Endometrial microvascular endothelial cells (primary cell): Measurements from ENCODE around the gene TAMALIN. TPM values are rescaled to one million over a fixed set of nuclear protein-coding genes. Genes with fewer than 3 reads are reported as not detected.
"Not testable (repeated sequence)": the region's sequence is repeated elsewhere in the genome, so short reads cannot be mapped to it uniquely, and the experiment has no call there.

Source experiments
- in situ Hi-C: cut with HindIII; loops from 2 replicates; pipeline ENCODE4 v1.10.0; 2017; ENCODE audit warnings: low sequenced_read_pairs, low pct_unique_long_range_greater_than_20kb; ENCODE audit errors: inconsistent ontology term
- total RNA-seq: library from RNA; depleted of rRNA; stranded (reverse); fragments of >200 nt; gene quantifications from one replicate; pipeline ENCODE4 v1.2.3, GENCODE V29; 2015; ENCODE audit errors: inconsistent ontology term

Gene TAMALIN
- total RNA-seq, 1 donor from 2014 or later: 30.8 TPM

GRCh38 chr12:51979306-51979705, 27.4 kb upstream of the TAMALIN start:
- in situ Hi-C loops: not testable (repeated sequence)

- in situ Hi-C loops: no loop called here
These were observed 26.5 kb upstream of the TAMALIN start for GRCh38 chr12:51980051-51980808.

GRCh38 chr12:51980809-51981127, 26.0 kb upstream of the TAMALIN start:
- in situ Hi-C loops: no loop called here

- in situ Hi-C loops: no loop called here
These were observed 22.1 kb upstream of the TAMALIN start for GRCh38 chr12:51984657-51985056.

GRCh38 chr12:51985154-51985835, 21.5 kb upstream of the TAMALIN start:
- in situ Hi-C loops: no loop called here

- in situ Hi-C loops: no loop called here
These were observed 19.9 kb upstream of the TAMALIN start for GRCh38 chr12:51986834-51987233.

- in situ Hi-C loops: no loop called here
These were observed 14.5 kb upstream of the TAMALIN start for GRCh38 chr12:51992246-51992645.

- in situ Hi-C loops: no loop called here
These were observed 12.3 kb upstream of the TAMALIN start for GRCh38 chr12:51994539-51994820.

- in situ Hi-C loops: no loop called here
These were observed 11.8 kb upstream of the TAMALIN start for GRCh38 chr12:51994959-51995358.

GRCh38 chr12:51997136-51997535, 9.6 kb upstream of the TAMALIN start:
- in situ Hi-C loops: no loop called here

GRCh38 chr12:52003016-52003550, 3.7 kb upstream of the TAMALIN start:
- in situ Hi-C loops: no loop called here

GRCh38 chr12:52003591-52003990, 3.2 kb upstream of the TAMALIN start:
- in situ Hi-C loops: no loop called here

- in situ Hi-C loops: no loop called here
These were observed 2.6 kb upstream of the TAMALIN start for GRCh38 chr12:52004042-52004648.

GRCh38 chr12:52005218-52005902, 1.4 kb upstream of the TAMALIN start:
- in situ Hi-C loops: no loop called here

- in situ Hi-C loops: no loop called here
These were observed 643 bp upstream of the TAMALIN start for GRCh38 chr12:52005903-52006703.

- in situ Hi-C loops: no loop called here
These were observed 594 bp downstream of the TAMALIN start for GRCh38 chr12:52007158-52007921.

- in situ Hi-C loops: no loop called here
These were observed 1.3 kb downstream of the TAMALIN start for GRCh38 chr12:52007982-52008510.
